B cell (primary cell): Measurements from ENCODE around the gene THSD4.

ENCODE experiments used
- CTCF ChIP-seq: fragments of 200-600 bp; IDR thresholded peaks from one replicate; pipeline ENCODE4 v1.8.0; 2022; ENCODE audit warnings: antibody characterized with exemption, mild to moderate bottlenecking
- EZH2 ChIP-seq: IDR thresholded peaks from 2 replicates; pipeline ENCODE4 v1.6.1; 2012; ENCODE audit warnings: borderline replicate concordance, low read depth, mild to moderate bottlenecking, moderate library complexity, low read length; ENCODE audit not compliant: insufficient read depth, poor library complexity, severe bottlenecking

- TF ChIP-seq CTCF (no peak), EZH2 (no peak)
Measured at GRCh38 chr15:71776304-71776703, 661.0 kb downstream of the THSD4 start.
